ENCODE data around the gene NSFL1C. TPM values are rescaled to one million over a fixed set of nuclear protein-coding genes. Genes with fewer than 3 reads are reported as not detected.

NSFL1C gene
- total RNA-seq, 1 donor from 2014 or later, result 88.7 TPM

GRCh38 chr20:1462834-1463233, 3.8 kb downstream of the NSFL1C start:
- Mint-ChIP-seq H3K36me3 (ENCODE audit: insufficient read depth) (peaks cover 9% of the 10 kb centered on the region), H3K9me3 (ENCODE audit: low read depth) (peaks cover 1% of the 10 kb centered on the region)

GRCh38 chr20:1462001-1462400, 4.6 kb downstream of the NSFL1C start:
- H3K9me3 Mint-ChIP-seq (ENCODE audit: low read depth), result no peaks in the 10 kb centered on the region
- H3K27ac Mint-ChIP-seq, result no peak overlapping the region
- no peak for TF ChIP-seq CTCF (IDR thresholded peaks at IDR 0.05; ENCODE audit: unreplicated experiment)
- no peak overlapping the region for H3K4me3 Mint-ChIP-seq (ENCODE audit: low read depth)
- H3K36me3 Mint-ChIP-seq (ENCODE audit: insufficient read depth), result peaks cover 12% of the 10 kb centered on the region
- H3K27me3 Mint-ChIP-seq, result no peaks in the 10 kb centered on the region
- H3K4me1 Mint-ChIP-seq (ENCODE audit: low read depth), result peaks cover 12% of the 10 kb centered on the region
- no peak for DNase-seq (ENCODE audit: low spot score, unreplicated experiment)

More at GRCh38 chr20:1462834-1463233, 3.8 kb downstream of the NSFL1C start:
- peaks cover 20% of the 10 kb centered on the region for H3K4me1 Mint-ChIP-seq (ENCODE audit: low read depth)
- H3K4me3 Mint-ChIP-seq (ENCODE audit: low read depth), result no peak overlapping the region
- H3K27ac Mint-ChIP-seq, result no peak overlapping the region
- no peaks in the 10 kb centered on the region for H3K27me3 Mint-ChIP-seq
- TF ChIP-seq CTCF (IDR thresholded peaks at IDR 0.05; ENCODE audit: unreplicated experiment), result no peak
- no peak for DNase-seq (ENCODE audit: low spot score, unreplicated experiment)

- Mint-ChIP-seq H3K36me3 (ENCODE audit: insufficient read depth) (peaks cover 12% of the 10 kb centered on the region), H3K27ac (no peak overlapping the region), H3K4me3 (ENCODE audit: low read depth) (no peak overlapping the region), H3K27me3 (no peaks in the 10 kb centered on the region), H3K4me1 (ENCODE audit: low read depth) (peaks cover 3% of the 10 kb centered on the region), H3K9me3 (ENCODE audit: low read depth) (no peaks in the 10 kb centered on the region)
- no peak for TF ChIP-seq CTCF (IDR thresholded peaks at IDR 0.05; ENCODE audit: unreplicated experiment)
- DNase-seq (ENCODE audit: low spot score, unreplicated experiment), result no peak
Measured at GRCh38 chr20:1460275-1460674, 6.4 kb downstream of the NSFL1C start.

GRCh38 chr20:1457992-1458391, 8.7 kb downstream of the NSFL1C start:
- Mint-ChIP-seq H3K36me3 (ENCODE audit: insufficient read depth) (peaks cover 13% of the 10 kb centered on the region), H3K27ac (no peak overlapping the region), H3K4me3 (ENCODE audit: low read depth) (no peak overlapping the region), H3K9me3 (ENCODE audit: low read depth) (no peaks in the 10 kb centered on the region), H3K4me1 (ENCODE audit: low read depth) (no peaks in the 10 kb centered on the region), H3K27me3 (no peaks in the 10 kb centered on the region)
- no peak for TF ChIP-seq CTCF (IDR thresholded peaks at IDR 0.05; ENCODE audit: unreplicated experiment)
- no peak for DNase-seq (ENCODE audit: low spot score, unreplicated experiment)

GRCh38 chr20:1456300-1456699, 10.3 kb downstream of the NSFL1C start:
- TF ChIP-seq CTCF (IDR thresholded peaks at IDR 0.05; ENCODE audit: unreplicated experiment), result no peak
- no peaks in the 10 kb centered on the region for H3K27me3 Mint-ChIP-seq
- DNase-seq (ENCODE audit: low spot score, unreplicated experiment), result no peak
- H3K36me3 Mint-ChIP-seq (ENCODE audit: insufficient read depth), result peaks cover 18% of the 10 kb centered on the region
- no peak overlapping the region for H3K4me3 Mint-ChIP-seq (ENCODE audit: low read depth)
- no peak overlapping the region for H3K27ac Mint-ChIP-seq
- no peaks in the 10 kb centered on the region for H3K4me1 Mint-ChIP-seq (ENCODE audit: low read depth)
- H3K9me3 Mint-ChIP-seq (ENCODE audit: low read depth), result no peaks in the 10 kb centered on the region
